ENCODE data around the gene PRIMPOL. TPM values are rescaled to one million over a fixed set of nuclear protein-coding genes. Genes with fewer than 3 reads are reported as not detected.

The PRIMPOL gene
- total RNA-seq, 2 donors from 2014 or later = 23.6 to 35.7 TPM

DNA sequence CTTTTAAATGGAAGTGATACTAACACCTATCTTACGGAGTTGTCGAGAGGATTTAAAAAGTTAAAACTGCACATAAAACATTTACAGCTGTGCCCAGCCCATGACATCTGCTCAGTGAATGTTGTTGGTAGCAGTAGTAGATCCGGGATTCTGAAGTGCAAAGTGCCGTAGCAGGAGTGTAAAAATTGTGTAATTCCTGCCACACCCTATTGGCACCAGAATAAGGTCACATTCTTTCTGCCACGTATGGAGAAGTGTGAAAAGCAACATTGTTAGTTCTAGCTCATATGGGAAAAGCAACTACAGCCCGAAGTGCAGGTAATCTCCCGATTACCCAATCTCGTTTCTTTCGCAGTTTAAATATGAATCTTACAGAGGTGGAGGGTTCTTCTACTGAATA, 31.2 kb downstream of the PRIMPOL start:
- ATAC-seq (ENCODE audit: insufficient number of reproducible peaks, low FRiP score, low read depth) (no peak), DNase-seq (ENCODE audit: low spot score) (no peak)
- Histone ChIP-seq H3K4me3 (no peak overlapping the region), H3K36me3 (no peaks in the 10 kb centered on the region), H3K27me3 (replicated peaks; ENCODE audit: insufficient read depth) (no peaks in the 10 kb centered on the region), H3K27ac (no peak overlapping the region), H3K9me3 (no peaks in the 10 kb centered on the region), H3K4me1 (ENCODE audit: control insufficient read depth in 1 of 2, low read depth in 2 of 2) (no peaks in the 10 kb centered on the region)
- TF ChIP-seq, protein P1, sequence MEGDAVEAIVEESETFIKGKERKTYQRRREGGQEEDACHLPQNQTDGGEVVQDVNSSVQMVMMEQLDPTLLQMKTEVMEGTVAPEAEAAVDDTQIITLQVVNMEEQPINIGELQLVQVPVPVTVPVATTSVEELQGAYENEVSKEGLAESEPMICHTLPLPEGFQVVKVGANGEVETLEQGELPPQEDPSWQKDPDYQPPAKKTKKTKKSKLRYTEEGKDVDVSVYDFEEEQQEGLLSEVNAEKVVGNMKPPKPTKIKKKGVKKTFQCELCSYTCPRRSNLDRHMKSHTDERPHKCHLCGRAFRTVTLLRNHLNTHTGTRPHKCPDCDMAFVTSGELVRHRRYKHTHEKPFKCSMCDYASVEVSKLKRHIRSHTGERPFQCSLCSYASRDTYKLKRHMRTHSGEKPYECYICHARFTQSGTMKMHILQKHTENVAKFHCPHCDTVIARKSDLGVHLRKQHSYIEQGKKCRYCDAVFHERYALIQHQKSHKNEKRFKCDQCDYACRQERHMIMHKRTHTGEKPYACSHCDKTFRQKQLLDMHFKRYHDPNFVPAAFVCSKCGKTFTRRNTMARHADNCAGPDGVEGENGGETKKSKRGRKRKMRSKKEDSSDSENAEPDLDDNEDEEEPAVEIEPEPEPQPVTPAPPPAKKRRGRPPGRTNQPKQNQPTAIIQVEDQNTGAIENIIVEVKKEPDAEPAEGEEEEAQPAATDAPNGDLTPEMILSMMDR (IDR thresholded peaks at IDR 0.05) = no peak

DNA sequence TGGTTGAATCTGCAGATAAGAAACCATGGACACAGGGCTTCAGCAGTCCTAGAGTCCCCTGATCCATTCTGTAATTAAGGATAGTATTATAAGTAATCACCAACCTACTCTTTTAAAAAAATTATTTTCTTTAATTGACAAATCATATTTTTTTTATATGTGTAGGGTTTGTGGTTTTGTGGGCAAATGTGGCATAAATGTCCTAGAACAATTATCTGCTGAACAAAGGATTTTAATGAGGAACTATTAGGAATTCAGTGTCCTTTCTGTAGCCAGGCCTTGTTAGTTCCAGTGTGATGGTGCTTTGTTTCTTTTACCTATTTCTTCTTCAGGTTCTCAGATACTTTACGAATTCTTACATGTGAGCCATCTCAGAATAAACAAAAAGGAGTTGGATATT, 32.4 kb downstream of the PRIMPOL start:
- Histone ChIP-seq H3K36me3 (no peaks in the 10 kb centered on the region), H3K27ac (no peak overlapping the region), H3K9me3 (no peaks in the 10 kb centered on the region), H3K4me1 (ENCODE audit: control insufficient read depth in 1 of 2, low read depth in 2 of 2) (no peaks in the 10 kb centered on the region), H3K4me3 (no peak overlapping the region), H3K27me3 (replicated peaks; ENCODE audit: insufficient read depth) (no peaks in the 10 kb centered on the region)
- TF ChIP-seq, protein P1 (IDR thresholded peaks at IDR 0.05) = no peak
- no peak for ATAC-seq (ENCODE audit: insufficient number of reproducible peaks, low FRiP score, low read depth)
- DNase-seq (ENCODE audit: low spot score) = no peak

DNA sequence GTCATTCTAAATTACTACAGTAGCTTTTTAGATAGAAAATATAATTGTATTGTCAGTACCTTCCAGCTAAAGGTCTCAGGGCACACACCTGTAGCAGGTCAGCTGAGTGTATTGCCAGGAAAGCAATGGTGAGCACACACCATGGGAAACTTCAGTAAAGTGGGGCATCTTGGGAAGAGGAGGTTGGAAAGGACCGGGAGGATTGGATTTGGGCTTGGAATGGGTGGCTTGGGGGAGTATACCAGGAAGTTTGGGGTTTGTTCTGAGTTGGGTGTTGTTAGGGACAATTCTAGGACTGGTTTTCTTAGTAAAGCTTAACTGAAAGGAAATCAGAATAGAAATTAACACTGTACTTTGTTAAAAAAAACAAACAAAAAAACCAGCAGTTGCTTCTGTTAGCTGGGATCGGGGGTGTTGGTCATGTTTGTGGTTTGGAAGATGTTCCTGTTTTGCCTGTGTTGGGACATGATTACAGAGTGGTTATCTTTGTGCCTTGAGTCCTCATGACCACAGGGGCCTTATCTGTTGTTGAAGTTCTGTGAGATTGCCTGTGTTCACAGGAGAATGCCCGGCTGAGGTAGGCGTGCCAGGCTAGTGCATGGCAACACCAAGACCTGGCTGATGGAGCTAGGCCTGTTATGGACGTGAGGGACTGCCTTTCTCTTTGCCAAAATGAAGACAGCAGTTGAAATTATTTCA, 35.1 kb downstream of the PRIMPOL start:
- H3K36me3 ChIP-seq = no peaks in the 10 kb centered on the region
- H3K4me1 ChIP-seq (ENCODE audit: control insufficient read depth in 1 of 2, low read depth in 2 of 2) = no peaks in the 10 kb centered on the region
- H3K9me3 ChIP-seq = no peaks in the 10 kb centered on the region
- no peak overlapping the region for H3K4me3 ChIP-seq
- no peaks in the 10 kb centered on the region for H3K27me3 ChIP-seq (replicated peaks; ENCODE audit: insufficient read depth)
- H3K27ac ChIP-seq = no peak overlapping the region
- DNase-seq (ENCODE audit: low spot score) (no peak), ATAC-seq (ENCODE audit: insufficient number of reproducible peaks, low FRiP score, low read depth) (no peak)
- TF ChIP-seq, protein P1 (IDR thresholded peaks at IDR 0.05) = no peak

DNA sequence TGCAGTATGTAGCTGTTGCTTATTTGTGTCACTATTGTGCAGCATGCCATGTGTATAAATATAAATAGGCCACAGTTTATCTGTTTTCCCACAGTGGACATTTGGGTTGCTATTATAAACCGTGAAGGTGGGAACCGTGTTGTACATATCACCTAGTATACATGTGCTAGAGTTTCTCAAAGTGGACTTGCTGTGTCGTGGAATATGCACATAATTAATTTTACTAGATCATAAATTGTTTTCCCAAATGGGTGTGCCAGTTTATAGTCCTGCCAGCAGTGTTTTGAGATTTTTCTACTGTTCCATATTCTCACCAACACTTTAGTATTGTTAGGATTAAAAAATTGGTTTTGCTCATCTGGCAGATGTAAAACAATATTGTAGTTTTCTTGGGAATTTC, 38.5 kb downstream of the PRIMPOL start:
- H3K4me3 ChIP-seq = no peak overlapping the region
- no peaks in the 10 kb centered on the region for H3K4me1 ChIP-seq (ENCODE audit: control insufficient read depth in 1 of 2, low read depth in 2 of 2)
- H3K36me3 ChIP-seq = no peaks in the 10 kb centered on the region
- no peak for ATAC-seq (ENCODE audit: insufficient number of reproducible peaks, low FRiP score, low read depth)
- no peaks in the 10 kb centered on the region for H3K9me3 ChIP-seq
- no peak for DNase-seq (ENCODE audit: low spot score)
- TF ChIP-seq, protein P1 (IDR thresholded peaks at IDR 0.05) = no peak
- no peak overlapping the region for H3K27ac ChIP-seq
- no peaks in the 10 kb centered on the region for H3K27me3 ChIP-seq (replicated peaks; ENCODE audit: insufficient read depth)

DNA sequence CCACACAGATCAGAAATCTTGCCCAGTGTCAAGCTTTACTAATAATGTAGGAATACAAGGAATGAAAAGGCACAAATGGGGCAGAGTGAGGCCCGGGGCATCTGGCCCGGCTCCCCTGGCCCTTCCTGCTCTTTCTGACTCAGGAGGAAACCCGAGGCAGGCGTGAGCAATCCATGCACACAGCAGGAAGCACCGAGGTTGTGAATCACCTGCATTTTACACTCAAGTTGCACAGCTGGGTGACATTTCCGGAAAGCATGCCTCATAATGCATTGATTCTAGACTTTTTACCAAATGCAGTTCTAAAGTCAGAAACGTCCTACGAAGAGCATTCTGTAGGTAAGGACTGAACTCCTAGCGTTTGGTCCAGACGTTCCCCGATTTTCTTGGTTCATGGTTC, 38.9 kb downstream of the PRIMPOL start:
- TF ChIP-seq, protein P1 (IDR thresholded peaks at IDR 0.05) = no peak
- no peaks in the 10 kb centered on the region for H3K9me3 ChIP-seq
- ATAC-seq (ENCODE audit: insufficient number of reproducible peaks, low FRiP score, low read depth) (no peak), DNase-seq (ENCODE audit: low spot score) (no peak)
- no peak overlapping the region for H3K4me3 ChIP-seq
- no peaks in the 10 kb centered on the region for H3K27me3 ChIP-seq (replicated peaks; ENCODE audit: insufficient read depth)
- no peaks in the 10 kb centered on the region for H3K4me1 ChIP-seq (ENCODE audit: control insufficient read depth in 1 of 2, low read depth in 2 of 2)
- H3K27ac ChIP-seq = no peak overlapping the region
- H3K36me3 ChIP-seq = no peaks in the 10 kb centered on the region

Measured in thoracic aorta (tissue), 2 donors.